ENCODE measurements around the gene FCGR2B.
"Not testable (repeated sequence)": the region's sequence is repeated elsewhere in the genome, so short reads cannot be mapped to it uniquely, and the experiment has no call there.

The FCGR2B gene

DNA sequence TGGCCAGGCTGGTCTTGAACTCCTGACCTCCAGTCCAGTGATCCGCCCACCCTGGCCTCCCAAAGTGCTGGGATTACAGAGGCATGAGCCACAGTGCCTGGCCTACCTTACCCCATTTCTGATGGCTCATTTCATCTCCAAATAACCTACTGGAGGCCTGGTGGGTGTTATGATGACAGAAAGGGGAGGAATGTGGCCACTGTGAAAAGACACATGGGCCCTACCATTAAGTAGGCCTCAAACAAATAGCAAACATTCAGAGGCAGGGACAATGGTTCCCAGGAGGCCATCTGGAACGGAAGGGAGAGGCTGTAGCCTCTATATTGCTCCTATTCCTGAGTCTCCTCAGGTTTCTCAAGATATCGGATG is 43.2 kb downstream of the FCGR2B start:
- no peak for DNase-seq (ENCODE audit: low spot score)

DNA sequence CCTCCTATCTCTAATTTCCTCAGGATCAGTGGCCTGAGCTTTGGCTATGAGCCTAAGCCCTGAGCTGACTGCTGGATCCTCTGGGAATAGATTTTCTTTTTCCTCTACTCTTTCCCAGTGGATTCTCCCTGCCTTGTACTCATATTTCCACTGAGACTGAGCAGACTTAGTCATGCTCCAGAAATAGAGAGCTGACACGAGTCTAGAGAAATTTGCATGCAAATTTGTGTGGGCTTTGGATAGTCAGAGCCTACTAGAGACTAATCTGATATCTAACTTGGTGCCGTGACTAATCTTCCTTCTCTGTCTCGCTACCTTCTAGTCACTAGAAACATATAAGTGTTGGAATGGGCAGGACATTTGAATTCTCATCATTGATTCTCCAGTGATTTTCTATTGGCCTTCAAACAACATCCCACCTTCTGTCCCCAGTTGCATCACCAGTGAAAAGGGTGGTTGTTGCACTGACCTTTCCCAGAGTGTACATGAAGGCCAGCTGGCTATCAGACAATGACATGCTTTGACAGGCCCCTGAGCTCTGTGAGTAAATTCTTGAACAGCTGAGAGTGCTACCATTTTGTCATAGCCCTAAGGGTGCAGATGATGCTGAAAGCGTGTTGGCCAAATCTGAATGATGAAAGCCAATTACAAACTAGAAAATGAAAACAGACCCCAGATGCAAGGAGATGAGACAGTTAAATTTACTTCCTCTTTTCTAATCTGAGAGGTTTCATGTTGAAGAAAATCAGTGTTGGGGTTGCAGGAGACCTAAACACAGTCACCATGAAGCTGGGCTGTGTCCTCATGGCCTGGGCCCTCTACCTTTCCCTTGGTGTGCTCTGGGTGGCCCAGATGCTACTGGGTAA is 43.8 kb downstream of the FCGR2B start, which contains the start of gene FCRLA:
Gene FCRLA, plus strand, starts transcription at position 748 of the 866 bp plus-strand sequence. Its CDS starts 36 bp downstream, at position 784.
- DNase-seq (ENCODE audit: low spot score): no peak

DNA sequence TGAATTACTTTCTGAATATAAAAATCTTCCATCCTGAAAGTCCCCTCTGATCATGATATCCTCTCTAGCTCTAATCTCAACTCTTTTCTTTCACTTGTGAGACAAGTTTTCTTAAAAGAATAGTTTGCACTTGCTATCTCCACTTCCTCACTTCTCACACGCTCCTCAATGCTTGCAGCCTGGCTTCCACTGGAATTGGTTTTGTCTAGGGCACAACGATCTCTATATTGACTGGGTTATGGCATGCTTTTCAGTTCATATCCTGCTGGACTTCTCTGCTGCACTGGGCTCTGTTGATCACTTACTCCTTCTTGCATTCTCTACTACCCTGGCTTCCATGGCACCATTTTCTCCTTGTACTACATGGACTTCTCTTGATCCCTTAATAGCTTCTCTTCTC is 44.6 kb downstream of the FCGR2B start:
- no peak for DNase-seq (ENCODE audit: low spot score)

DNA sequence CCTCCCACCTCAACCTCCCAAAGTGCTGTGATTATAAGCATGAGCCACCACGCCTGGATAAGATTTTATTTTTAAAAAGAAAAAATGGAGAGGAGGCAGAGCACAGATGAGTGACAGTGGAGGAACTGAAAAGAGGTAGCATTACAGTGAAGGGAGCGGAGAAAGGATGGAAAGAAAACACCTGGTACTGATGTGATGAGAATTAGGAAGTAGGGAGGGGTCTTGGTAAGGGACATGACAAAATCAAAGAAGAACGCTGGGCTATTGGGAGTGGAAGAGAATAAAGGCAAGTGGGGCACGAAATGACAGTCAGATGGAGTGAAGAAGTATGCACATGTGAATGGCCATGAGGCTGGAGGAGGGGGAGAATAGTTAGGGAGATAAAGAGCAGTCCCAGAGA is 46.4 kb downstream of the FCGR2B start:
- DNase-seq (ENCODE audit: low spot score): no peak

DNA sequence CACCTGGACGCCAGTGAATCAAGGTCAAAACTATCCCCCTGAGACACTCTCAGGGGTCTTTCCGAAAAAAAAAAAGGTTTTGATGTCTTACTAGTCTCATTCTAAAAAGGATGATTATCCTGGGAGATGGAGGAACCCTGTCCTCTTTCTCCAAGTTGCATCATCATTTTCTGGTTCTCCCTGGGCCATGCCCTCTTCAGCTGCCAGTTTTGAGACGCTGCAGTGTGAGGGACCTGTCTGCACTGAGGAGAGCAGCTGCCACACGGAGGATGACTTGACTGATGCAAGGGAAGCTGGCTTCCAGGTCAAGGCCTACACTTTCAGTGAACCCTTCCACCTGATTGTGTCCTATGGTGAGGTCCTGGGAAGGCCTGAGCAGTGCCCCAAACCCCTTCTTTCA is 47.6 kb downstream of the FCGR2B start:
- DNase-seq (ENCODE audit: low spot score): no peak

DNA sequence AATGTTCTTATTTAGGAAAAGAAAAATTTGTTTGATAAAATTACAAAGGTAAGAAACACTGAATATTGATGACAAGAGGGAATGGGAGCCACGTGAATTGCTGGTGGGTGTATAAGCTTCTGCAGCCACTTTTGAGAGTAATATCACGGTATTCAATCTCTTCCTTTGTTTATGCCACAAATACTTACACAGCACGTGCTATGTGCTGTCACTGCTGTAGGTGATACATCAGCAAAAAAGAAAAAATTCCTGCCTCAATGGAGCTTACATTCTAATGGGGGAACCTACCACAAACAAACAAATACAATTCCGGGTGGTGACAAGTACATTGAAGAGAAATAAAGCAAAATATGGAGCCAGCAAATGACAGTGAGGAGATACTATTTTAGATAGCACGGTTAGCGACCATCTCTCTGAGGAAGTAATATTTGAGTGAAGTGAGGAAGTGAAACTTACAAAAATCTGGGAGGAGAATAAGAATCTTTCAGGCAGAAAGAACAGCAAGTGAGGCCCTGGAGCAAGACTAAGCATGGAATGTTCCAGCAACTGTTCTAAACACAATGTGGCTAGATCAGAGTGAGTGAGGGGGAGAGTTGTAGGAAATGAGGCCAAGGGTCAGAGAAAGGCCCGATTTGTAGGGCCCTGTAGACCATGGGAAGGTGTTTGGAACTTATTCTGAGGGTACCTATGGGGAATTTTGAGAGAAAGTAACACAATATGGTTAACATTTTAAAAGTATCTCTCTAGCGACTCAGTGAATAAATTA is 55.8 kb downstream of the FCGR2B start:
- no peak for DNase-seq (ENCODE audit: low spot score)

DNA sequence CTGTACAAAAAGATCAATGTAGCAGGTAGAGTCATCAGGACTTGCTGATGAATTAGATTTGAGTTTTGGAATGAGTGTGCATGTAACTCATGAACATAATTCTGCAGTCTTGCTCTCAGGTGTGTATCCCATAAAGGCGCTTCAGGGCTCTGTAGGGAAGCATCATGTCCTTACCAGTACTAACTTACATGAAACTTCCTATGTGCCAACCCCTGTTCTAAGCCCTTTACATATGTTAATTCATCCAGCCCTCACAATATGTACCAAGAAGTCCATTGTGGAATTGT is 56.3 kb downstream of the FCGR2B start:
- DNase-seq (ENCODE audit: low spot score): no peak

DNA sequence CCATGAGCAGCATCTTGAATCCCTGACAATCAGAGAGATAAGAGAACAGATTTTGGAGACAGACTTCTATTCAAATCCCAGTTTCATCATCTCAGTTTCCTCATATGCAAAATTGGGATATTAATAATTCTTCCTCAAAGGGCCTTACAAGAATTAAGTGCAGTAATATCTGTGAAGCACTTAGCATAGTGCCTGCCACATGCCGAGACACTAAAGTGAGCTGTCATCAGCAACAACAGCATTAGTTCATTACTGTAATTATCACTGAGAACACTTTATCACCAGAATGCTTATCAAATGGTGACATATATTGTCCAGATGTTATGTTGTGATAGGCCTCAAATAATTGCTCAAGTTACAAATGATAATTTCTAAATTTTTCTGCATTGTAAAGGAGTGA is 57.5 kb downstream of the FCGR2B start:
- DNase-seq (ENCODE audit: low spot score): no peak

DNA sequence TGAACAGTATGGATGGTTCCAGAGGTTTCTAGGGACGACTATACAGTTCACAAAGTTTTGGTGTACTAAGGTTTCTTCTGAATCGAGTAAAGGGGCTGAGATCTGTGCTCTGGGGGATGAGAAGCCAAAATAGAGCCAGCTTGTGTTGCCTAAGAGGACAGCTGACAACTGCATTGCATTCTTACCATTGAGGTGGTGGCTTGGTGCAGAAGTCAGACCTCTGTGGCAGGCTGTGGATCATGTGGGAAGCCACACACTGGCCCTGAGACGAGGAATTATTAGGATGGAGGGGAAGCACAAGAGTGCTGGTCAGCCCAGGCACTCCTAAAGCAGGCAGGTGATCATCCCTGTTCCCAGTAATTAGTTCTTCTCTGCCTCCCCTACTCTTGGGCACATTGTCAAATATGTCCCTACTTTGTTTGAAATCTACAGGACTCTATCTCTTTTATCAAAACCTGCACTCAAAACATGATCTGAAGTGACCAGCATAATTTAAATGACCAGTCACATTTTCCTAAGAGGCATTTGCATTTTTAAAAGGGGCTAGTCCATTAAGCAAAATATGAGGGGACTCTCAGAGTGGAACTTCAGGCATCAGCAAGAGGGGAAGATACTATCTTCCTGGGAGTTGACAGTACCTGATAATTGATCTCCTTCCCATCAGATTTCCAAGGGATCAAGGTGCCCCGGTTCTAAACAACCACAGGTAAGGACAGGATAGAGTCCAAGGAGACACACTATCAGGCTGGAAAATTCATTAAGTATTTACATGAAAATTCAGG is 58.2 kb downstream of the FCGR2B start, which contains the start of gene FCRLB:
Gene FCRLB, plus strand, starts transcription at position 589 of the 782 bp plus-strand sequence. CDS start 1,129 bp downstream, outside the sequence.
- no peak for DNase-seq (ENCODE audit: low spot score)

DNA sequence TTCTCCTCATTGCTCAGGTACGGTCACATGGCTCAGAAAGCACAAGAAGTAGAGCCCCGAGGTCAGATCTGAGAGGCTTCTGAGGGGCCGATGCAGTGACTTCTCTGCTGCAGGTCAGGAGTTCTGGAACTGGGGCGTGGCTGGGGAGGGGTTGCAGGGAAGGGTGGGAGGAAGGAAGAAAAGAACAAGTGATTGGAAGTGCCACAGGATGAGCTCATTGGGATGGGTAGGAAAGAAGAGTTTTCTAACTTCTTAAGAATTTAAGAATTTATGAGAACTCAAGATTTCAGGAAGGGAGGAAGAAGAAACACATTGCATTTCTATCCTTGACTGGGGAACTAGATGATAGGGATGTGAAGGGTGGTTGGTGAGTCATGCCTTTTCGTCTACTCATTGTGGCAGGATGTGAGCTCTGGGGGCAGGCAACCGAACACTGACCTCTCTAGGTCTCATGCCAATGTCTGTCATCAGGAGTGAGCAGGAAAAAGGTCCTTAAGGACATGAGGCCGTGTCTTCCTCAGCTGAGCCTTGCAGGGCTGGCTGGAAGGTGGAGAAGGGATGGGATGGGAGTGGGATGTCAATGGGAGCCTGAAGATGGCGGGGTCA is 58.9 kb downstream of the FCGR2B start:
- no peak for DNase-seq (ENCODE audit: low spot score)

DNA sequence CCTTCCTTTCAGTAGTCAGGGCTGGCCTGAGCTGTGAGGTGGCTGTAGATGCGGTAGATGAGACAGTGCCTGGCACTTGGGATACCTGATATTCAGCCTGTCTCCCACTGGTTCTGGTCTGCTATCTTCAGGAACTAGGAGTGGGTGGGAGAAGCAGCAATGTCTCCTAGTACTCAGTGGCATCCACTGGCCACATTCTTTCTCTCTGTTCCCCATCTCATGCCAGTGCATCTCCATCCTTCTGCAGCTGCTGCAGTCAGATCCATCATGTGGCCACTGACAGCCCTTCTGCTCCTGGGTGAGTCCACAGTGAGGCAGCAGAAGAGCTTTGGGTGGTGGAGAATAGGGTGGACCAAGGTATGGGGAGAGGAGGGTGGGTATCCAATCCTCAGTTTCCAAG is 59.5 kb downstream of the FCGR2B start:
- DNase-seq (ENCODE audit: low spot score): no peak

DNA sequence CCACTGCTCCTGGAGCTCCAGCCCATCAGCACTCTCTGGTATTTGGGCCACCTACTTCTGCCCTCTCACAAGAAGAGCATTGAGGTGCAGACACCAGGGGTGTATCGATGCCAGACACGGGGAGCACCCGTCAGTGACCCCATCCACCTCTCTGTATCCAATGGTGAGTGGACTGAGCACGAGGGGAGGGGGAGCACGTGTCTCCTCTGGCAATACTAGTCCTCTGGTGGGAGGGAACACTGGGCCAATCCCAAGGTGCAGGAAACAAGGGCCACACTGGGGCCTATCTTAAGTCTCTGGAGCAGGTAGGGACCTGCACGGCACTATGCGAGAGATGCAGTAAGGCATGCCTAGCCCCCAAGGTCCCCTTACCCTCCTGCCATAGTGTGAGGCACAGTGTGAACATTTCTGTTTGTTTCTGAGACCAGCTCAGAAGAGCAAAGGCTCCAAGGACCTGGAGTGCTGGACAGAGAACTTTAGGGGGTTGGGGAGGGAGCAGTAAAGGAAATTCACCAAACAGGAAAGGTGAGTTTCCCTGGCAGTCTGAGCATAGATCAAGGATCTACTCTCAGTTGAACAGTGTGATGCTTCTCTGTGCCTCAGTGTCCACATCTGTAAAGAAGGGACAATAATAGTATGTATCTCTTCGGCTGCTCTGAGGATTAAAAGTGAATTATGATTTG is 60.7 kb downstream of the FCGR2B start:
- no peak for DNase-seq (ENCODE audit: low spot score)

DNA sequence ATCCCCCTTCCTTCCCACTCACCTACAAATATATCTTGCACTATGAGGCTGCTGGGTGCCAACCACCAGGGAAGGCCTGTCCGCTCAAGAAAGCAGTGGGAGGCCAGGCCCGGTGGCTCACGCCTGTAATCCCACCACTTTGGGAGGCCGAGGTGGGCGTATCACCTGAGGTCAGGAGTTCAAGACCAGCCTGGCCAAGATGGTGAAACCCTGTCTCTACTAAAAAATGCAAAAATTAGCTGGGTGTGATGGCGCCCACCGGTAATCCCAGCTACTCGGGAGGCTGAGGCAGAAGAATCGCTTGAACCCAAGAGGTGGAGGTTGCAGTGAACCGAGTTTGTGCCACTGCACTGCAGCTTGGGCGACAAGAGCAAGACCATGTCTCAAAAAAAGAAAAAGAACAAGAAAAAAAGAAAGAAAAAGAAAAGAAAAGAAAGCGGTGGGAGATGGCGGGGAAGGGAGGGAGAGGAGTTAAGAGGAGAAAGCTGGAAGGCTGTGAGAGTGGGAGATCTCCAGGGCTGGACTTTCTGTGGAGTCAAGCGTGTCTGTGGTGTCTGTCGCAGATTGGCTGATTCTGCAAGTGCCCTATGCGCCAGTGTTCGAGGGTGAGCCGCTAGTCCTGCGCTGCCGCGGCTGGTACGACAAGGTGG is 62.4 kb downstream of the FCGR2B start:
- DNase-seq (ENCODE audit: low spot score): not testable (repeated sequence)

DNA sequence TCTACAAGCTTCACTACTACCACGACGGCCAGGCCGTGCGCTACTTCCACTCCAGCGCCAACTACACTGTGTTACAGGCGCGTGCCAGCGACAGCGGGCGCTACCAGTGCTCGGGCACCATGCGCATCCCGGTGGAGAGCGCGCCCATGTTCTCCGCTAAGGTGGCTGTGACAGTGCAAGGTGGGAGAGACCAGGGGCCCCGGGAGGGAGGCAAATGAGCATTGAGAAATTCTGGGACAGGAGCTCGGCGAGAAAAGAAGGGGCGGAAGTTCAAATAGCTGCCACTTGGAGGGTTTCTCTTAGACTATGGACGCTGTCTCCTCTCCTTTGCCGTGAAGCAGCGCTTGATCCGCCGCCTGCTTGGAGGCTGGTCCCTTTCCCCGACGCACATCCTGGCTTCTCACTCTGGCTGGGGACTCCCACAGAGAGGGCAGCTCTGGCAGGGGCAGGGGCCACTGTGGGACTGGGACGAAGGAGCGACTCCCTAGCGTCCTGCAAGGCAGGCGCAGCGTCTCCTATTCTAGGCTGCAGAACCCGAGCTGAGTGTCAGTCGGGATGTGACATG is 63.0 kb downstream of the FCGR2B start:
- DNase-seq (ENCODE audit: low spot score): peak; percentile 59

DNA sequence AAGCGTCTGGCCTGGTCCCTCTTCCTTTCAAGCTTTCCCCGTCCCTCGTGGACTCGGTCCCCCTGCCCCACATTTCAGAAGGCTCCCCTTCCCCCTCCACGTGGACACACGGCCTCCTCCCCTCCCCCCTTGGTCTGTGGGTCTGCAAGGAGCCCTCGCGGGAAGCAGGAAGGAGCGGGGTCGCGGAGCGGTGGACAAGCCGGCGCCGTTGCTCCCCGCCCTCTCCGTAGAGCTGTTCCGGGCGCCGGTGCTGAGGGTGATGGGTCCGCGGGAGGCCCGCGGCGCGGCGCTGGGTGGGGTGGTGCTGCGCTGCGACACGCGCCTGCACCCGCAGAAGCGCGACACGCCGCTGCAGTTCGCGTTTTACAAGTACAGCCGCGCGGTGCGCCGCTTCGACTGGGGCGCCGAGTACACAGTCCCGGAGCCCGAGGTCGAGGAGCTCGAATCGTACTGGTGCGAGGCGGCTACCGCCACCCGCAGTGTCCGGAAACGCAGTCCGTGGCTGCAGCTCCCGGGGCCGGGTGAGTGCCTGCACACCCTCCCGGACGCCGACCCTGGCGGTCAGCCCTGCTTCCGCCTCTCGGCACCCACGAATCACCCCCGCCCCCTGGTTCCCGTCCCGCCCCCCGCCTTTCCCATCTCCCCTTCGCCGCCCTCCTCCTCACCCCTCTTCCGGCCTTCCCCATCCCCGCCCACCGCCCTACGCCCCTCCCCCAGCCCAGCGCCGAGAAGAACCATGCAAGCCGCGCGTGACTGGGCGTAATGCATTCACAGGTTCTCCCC is 63.7 kb downstream of the FCGR2B start:
- peak; percentile 80 for DNase-seq (ENCODE audit: low spot score)

DNA sequence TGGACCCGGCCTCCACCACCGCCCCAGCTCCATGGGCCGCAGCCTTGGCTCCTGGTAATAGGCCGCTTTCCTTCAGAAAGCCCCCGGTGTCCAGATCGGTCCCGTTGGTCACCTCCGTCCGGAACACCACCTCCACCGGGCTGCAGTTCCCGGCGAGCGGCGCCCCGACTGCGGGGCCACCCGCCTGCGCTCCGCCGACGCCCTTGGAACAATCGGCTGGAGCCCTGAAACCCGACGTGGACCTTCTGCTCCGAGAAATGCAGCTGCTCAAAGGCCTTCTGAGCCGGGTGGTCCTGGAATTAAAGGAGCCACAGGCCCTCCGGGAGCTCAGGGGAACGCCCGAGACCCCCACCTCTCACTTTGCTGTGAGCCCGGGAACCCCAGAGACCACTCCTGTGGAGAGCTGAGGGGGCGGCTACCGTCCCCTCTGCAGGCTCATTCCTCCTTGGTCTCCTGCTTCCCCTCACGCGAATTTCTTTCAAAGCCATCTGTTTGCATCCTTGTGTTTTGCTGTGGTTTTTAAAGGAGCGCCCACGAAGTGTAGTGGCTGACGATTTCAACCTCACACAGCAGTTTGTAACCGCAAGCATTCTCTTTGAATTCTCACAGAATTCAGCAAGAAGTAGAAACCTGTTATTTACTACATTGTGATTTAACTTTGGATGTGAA is 64.4 kb downstream of the FCGR2B start:
- DNase-seq (ENCODE audit: low spot score): peak; percentile 42

Measured in cerebellar cortex (tissue), 1 donor.